GM03348 (cell line): ENCODE measurements around the gene CDH18.
A peak's percentile ranks its signal among the peaks of the same experiment; 100 is the strongest.
"Not testable (repeated sequence)": the region's sequence is repeated elsewhere in the genome, so short reads cannot be mapped to it uniquely, and the experiment has no call there.

Source experiments
- DNase-seq: peaks from one replicate; pipeline ENCODE4 v3.0.0; 2012; ENCODE audit warnings: low spot score

The CDH18 gene

DNA sequence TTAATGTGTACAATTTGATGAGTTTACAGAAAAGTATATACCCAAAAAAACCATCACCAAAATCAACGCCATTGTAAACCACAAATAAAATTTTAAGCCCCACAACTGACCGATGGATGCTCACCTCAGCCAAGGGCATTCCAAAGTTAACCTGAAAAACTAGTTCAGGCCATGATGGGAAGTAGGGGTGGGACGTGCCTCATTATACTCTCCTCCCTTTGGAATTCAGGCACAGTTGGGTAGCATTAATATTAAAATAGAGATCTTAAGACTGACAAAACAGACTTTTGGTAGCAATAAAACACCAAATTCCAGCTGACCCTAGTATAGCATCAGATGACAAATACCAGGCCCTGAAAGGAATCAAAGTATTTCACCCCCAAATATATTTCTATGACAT, 129.0 kb downstream of the CDH18 start:
- no peak for DNase-seq

GRCh38 chr5:19855931-19856330, 132.1 kb downstream of the CDH18 start:
- peak; percentile 7 for DNase-seq

- DNase-seq, result no peak
Observed at GRCh38 chr5:19855453-19855852, 132.5 kb downstream of the CDH18 start.

DNA sequence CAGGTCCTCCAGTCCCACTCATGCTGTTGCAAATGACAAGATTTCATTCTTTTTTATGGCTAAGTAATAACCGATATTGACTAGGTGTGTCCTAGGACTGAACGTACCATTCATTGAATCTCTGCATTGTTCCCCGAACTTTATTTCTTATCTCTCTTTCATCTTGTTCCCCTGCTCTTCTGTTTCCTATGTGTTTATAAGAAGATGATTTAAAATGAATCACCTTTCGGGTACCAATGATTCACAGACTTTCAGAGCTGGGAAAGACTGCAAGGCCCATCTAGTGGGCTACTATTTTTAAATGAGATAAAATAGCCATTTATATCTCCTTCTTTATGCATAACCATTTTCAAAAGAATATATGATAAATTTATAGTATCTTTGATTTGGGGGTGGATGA, 133.0 kb downstream of the CDH18 start:
- DNase-seq, result no peak

DNA sequence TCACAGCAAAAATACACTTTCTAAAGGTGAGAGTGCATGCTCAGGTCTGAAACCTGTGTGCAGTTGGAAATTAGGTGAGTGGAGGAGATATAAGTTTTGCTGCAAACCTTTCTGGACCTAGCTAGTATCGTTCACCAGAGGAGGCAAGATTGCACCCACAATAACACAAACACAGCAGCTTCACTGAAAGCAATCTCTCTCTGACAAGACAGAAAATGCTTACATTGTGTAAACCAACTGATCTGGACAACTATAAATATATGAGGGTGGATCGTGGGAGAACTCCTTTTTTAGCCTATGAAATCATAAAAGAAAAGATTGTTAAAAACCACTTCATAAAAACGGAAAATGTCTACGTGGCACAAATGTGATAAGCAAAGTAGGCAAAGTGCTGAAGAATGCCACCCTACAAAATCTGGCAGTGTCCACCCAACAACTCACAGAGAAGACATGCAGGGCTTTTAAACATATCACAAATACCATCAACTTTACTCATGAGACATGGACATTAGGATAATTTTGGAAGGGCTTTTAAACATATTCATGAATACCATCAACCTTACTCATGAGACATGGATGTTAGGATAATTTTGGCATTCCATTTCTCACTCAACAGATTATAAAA, 134.3 kb downstream of the CDH18 start:
- peak; percentile 37 for DNase-seq

GRCh38 chr5:19837536-19838174, 150.3 kb downstream of the CDH18 start:
- DNase-seq, result peak; percentile 42

DNA sequence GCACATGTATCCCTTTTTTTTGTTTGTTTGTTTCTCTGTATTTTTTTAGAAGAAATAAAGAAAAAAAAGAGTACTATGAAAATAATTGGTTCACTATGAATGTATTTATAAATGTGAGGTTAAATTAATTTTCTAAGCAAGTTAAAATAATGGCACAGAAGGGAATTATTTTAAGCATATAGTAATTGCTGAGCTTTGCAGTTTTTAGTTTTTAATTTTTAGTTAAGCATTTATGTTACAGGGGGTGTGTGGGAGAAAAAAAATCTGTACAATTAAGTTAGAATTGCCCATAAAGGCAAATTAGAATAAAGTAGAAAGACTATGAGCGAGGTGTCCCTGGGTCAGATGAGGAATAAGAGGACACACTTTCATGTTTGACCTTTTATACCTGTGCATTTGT, 152.6 kb downstream of the CDH18 start:
- no peak for DNase-seq

GRCh38 chr5:19812720-19813119, 175.3 kb downstream of the CDH18 start:
- not testable (repeated sequence) for DNase-seq

DNA sequence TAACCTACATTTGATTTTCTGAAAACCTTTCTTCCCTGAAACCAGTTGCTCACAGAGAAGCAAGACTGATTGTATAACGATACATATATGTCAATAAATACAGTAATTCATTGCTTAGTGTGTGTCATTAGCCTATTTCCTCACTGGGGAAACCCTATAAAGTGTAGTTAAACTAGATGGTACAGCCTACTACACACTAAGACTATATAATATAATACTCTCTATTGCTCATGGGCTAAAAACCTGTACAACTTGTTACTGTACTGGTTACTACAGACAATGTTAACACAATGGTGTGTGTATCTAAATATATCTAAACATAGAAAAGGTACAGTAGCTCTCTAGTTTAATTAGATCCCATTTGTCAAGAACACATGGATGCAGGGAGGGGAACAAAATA, 181.2 kb downstream of the CDH18 start:
- DNase-seq, result no peak

GRCh38 chr5:19802686-19803085, 185.3 kb downstream of the CDH18 start:
- no peak for DNase-seq

- DNase-seq, result peak; percentile 7
Observed at GRCh38 chr5:19795218-19795617, 192.8 kb downstream of the CDH18 start.

DNA sequence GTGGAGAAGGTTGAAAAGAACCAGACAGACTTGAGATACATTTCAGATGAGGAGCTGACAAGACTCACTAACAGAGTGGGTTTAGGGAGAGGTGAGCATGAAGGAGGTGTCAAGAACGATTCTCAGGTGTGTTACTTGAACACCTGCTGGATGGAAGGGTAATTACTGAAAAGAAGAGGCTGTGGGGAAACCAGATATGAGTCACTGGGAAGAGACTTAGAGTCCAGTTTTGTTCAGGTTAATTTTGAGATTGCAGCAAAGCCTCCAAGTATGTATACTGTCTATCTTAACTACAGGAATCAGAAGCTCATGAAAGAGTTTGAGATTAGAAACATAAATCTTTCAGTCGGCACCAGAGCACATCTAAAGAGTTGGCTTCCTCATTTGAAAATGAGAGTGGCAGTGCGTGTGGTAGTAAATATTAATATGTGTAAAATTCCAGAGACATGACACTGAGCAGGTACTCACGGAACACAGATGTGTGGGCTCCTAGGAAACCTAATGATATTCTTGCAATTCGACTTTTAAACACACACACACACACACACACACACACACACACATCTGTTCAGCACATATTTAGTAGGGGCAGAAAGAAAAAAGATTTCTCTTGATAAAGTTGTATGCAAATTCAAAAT, 197.1 kb downstream of the CDH18 start:
- DNase-seq, result no peak

- DNase-seq, result no peak
Observed at GRCh38 chr5:19782566-19782965, 205.4 kb downstream of the CDH18 start.

DNA sequence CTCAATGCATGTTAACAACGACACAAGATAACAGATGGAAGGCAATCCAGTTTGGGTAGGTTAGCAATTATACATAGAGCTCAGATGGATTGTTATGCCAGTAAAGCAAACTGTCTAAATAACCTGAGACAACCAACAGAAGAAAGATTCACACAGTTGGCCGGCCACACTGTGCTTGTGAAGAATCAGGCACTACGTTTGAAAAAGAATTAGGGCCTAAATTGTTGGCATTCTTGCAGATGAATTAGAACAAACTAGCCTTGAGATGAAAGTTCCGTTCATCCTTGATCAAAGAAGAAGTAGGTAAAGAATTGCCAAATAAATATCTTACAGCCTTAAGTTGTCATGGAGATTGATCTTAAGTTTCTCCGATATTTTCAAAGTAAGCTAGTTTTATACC, 210.6 kb downstream of the CDH18 start:
- DNase-seq, result no peak

- DNase-seq, result not testable (repeated sequence)
Observed at GRCh38 chr5:19776886-19777285, 211.1 kb downstream of the CDH18 start.

GRCh38 chr5:19771174-19771835, 216.7 kb downstream of the CDH18 start:
- DNase-seq, result no peak

GRCh38 chr5:19770396-19770795, 217.6 kb downstream of the CDH18 start:
- no peak for DNase-seq

DNA sequence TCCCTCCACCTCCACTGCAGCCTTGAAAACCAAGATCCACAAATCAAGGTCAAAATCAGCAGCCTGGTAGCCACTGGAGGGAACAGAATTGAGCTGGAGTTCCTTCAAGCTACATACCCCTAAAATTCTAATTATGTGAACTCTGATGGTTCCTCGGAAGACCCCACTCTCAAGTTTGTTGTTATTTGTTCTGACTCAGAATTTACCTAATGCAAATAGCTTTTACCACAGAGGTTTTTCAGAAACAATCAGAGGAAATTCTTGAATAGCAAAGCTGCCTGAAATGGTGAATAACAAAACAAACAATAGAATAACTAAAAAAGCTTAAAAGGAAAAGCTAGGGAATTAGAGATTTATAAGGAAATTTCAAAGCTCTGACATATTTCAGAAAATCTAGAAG, 220.0 kb downstream of the CDH18 start:
- DNase-seq, result no peak

GRCh38 chr5:19753579-19753978, 234.4 kb downstream of the CDH18 start:
- DNase-seq, result no peak

DNA sequence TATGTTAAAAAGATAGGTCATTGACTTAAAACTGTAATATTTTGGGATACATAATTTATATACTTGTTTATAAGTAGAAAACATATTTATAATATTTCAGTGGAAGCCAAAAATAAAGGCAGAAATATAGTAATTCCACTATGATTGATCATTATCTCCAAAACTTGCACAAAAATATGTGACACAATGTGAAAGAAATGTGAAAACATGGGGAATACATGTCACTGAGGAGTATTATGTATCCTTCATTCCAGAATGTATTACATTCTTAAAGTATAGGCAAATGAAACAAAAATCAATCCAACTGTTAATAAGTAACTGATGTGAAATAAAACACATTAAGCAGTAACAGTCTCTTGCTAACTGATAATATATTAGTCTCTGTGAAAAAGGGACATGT, 236.7 kb downstream of the CDH18 start:
- no peak for DNase-seq

DNA sequence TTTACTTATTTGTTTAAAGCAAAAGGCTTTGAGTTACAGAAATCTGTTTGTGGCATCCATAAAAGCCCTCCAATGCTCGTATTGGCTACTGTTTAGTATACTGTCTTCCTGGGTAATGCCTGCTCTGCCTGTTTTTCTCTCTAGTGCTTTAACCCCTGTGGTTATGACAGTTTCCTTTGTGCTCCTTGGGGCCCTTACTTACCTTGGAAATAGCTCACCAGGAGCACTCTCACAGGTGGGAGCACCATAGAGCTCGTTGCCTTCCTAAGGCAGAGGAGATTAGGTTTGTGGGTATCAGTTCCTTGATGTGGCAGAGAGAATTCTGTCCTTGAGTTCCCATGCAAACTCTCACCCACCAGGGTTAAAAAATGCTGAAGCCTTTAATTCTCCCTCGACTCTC, 242.8 kb downstream of the CDH18 start:
- no peak for DNase-seq

GRCh38 chr5:19739671-19740070, 248.3 kb downstream of the CDH18 start:
- DNase-seq, result no peak

- DNase-seq, result no peak
Observed at GRCh38 chr5:19734776-19735175, 253.2 kb downstream of the CDH18 start.
